ENCODE data around the gene CTNNA2.

Gene CTNNA2

DNA sequence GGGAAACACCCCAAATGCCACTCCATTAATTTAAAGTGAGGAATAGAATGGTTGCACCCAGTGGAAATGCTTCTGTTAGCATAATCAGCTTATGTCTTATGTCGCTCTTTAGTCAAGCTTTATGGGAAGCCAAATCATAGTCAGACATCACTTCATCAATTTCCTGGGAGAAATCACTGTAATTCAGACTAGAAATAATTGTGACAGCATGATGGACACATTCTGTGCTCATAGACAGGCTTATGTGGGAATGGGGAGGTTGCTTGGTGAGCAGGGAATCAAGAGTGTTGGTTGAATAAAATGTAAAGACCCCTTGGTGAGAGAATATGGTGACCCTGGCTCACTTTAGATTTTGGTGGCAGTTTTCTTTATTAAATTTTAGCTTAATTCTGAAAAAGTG is 174.0 kb downstream of the CTNNA2 start:
- H3K27ac Mint-ChIP-seq, result no peak overlapping the region
- no peaks in the 10 kb centered on the region for H3K36me3 Mint-ChIP-seq (ENCODE audit: low read depth)
- H3K4me1 Mint-ChIP-seq, result no peaks in the 10 kb centered on the region
- no peaks in the 10 kb centered on the region for H3K27me3 Mint-ChIP-seq (ENCODE audit: low read depth)
- H3K4me3 Mint-ChIP-seq, result no peak overlapping the region
- TF ChIP-seq, protein P1, sequence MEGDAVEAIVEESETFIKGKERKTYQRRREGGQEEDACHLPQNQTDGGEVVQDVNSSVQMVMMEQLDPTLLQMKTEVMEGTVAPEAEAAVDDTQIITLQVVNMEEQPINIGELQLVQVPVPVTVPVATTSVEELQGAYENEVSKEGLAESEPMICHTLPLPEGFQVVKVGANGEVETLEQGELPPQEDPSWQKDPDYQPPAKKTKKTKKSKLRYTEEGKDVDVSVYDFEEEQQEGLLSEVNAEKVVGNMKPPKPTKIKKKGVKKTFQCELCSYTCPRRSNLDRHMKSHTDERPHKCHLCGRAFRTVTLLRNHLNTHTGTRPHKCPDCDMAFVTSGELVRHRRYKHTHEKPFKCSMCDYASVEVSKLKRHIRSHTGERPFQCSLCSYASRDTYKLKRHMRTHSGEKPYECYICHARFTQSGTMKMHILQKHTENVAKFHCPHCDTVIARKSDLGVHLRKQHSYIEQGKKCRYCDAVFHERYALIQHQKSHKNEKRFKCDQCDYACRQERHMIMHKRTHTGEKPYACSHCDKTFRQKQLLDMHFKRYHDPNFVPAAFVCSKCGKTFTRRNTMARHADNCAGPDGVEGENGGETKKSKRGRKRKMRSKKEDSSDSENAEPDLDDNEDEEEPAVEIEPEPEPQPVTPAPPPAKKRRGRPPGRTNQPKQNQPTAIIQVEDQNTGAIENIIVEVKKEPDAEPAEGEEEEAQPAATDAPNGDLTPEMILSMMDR (IDR thresholded peaks at IDR 0.05; ENCODE audit: unreplicated experiment in 3 of 3), result no peak
- H3K9me3 Mint-ChIP-seq, result peaks cover 8% of the 10 kb centered on the region

DNA sequence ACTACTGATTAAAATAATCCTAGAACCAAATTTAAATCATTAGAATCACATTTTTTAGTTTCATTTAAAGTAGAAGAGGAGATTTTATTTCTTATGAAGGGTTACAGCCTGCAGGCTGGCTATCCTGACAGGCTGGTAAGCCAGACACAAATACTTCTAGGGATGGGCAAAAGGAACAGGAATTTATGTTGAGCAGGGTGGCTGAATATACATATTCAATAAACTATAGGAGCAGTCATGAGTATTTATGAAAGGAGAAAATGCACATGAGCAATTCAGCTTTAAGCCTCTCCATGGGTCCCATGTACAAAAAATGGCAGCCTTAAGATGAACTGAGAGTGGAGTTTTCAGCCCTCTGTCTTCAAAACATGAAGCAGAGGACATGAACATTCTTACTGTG is 182.4 kb downstream of the CTNNA2 start:
- no peaks in the 10 kb centered on the region for H3K27me3 Mint-ChIP-seq (ENCODE audit: low read depth)
- H3K27ac Mint-ChIP-seq, result no peak overlapping the region
- TF ChIP-seq, protein P1 (IDR thresholded peaks at IDR 0.05; ENCODE audit: unreplicated experiment in 3 of 3), result no peak
- H3K4me1 Mint-ChIP-seq, result no peaks in the 10 kb centered on the region
- H3K36me3 Mint-ChIP-seq (ENCODE audit: low read depth), result no peaks in the 10 kb centered on the region
- H3K9me3 Mint-ChIP-seq, result peaks cover 7% of the 10 kb centered on the region
- H3K4me3 Mint-ChIP-seq, result no peak overlapping the region

DNA sequence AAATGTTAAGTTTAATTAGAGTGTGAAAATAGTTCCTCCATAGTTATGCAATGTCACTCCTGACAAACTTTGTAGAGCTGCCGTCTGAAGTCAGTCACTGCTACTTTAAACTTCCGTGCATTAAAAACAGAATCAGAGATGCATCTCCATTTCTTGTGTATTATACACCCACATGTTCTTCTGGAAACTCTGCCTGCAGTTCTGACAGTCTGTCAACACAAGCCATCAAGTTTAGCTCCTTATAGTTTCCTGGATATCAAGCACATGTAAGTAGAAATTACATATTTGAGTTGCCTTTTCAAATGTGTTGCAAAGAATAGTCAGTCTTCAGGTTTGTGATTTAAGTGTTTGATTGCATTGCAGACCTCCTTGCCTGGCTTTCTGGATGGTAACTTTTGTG is 184.3 kb downstream of the CTNNA2 start:
- Mint-ChIP-seq H3K27me3 (ENCODE audit: low read depth) (no peaks in the 10 kb centered on the region), H3K27ac (no peak overlapping the region), H3K9me3 (peaks cover under 1% of the 10 kb centered on the region), H3K4me3 (no peak overlapping the region), H3K4me1 (no peaks in the 10 kb centered on the region), H3K36me3 (ENCODE audit: low read depth) (no peaks in the 10 kb centered on the region)
- TF ChIP-seq, protein P1 (IDR thresholded peaks at IDR 0.05; ENCODE audit: unreplicated experiment in 3 of 3), result no peak

DNA sequence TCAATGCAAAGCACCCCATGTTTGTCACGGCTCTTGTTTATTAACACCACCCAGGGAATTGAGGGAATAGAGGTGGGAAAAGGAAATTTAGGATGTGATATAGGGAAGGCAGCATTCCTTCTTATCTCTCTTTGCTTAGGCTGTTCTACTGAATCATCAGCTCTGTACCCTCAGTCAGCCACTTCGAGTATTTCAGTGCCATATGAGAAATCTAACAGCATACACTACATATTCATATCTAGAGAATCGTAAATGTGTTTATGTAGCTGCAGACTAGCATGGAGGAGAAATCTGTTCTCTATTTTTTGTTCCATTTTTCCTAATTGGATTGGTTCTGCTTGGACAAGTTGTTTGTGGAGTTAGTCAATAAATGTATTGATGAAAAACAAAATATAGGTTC is 187.8 kb downstream of the CTNNA2 start:
- Mint-ChIP-seq H3K4me1 (no peaks in the 10 kb centered on the region), H3K27me3 (ENCODE audit: low read depth) (no peaks in the 10 kb centered on the region), H3K9me3 (no peaks in the 10 kb centered on the region), H3K36me3 (ENCODE audit: low read depth) (no peaks in the 10 kb centered on the region), H3K4me3 (no peak overlapping the region), H3K27ac (no peak overlapping the region)
- TF ChIP-seq, protein P1 (IDR thresholded peaks at IDR 0.05; ENCODE audit: unreplicated experiment in 3 of 3), result no peak

DNA sequence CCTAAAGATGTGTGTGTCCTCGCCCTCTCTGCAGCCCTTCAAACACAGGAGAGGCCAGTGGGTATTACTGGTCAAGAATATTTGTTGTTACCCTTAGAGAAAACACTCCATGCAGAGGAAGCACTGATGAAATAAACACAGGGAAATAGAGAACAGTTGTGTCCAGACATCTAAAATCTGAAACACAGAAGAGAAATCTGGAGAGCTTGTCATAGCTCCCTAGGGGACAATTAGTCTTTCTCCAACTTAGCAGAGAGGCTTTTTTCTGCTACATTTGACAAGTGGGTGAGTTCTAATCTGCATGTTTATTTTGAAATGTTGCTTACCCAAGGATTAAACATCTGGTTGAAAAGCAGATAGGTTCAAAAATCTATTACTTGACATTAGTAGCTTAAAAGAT is 190.1 kb downstream of the CTNNA2 start:
- H3K4me1 Mint-ChIP-seq, result no peaks in the 10 kb centered on the region
- TF ChIP-seq, protein P1 (IDR thresholded peaks at IDR 0.05; ENCODE audit: unreplicated experiment in 3 of 3), result no peak
- H3K27ac Mint-ChIP-seq, result no peak overlapping the region
- no peaks in the 10 kb centered on the region for H3K36me3 Mint-ChIP-seq (ENCODE audit: low read depth)
- H3K9me3 Mint-ChIP-seq, result no peaks in the 10 kb centered on the region
- H3K4me3 Mint-ChIP-seq, result no peak overlapping the region
- H3K27me3 Mint-ChIP-seq (ENCODE audit: low read depth), result no peaks in the 10 kb centered on the region

DNA sequence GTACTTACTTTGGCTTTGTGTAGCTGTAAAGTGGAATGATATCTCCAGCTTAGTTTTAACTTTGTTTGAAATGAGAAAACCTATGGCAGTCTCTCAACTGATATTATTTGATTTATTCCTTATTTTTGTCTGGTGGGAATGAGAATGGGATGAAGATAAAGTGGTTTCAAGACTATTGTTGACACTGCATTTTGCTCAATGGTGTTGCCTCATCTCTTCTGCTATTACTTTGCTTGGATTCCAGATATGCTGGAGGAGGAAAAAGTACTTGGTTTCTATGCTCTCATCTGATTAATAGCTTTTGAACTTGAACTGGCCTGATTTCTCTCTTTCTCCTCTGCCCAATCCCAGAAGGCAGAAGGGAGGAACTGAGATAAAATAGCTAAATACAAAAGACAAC is 198.2 kb downstream of the CTNNA2 start:
- no peaks in the 10 kb centered on the region for H3K9me3 Mint-ChIP-seq
- TF ChIP-seq, protein P1 (IDR thresholded peaks at IDR 0.05; ENCODE audit: unreplicated experiment in 3 of 3), result no peak
- H3K36me3 Mint-ChIP-seq (ENCODE audit: low read depth), result no peaks in the 10 kb centered on the region
- no peaks in the 10 kb centered on the region for H3K27me3 Mint-ChIP-seq (ENCODE audit: low read depth)
- H3K4me1 Mint-ChIP-seq, result peaks cover 6% of the 10 kb centered on the region
- H3K27ac Mint-ChIP-seq, result no peak overlapping the region
- no peak overlapping the region for H3K4me3 Mint-ChIP-seq

All from nephron (organoid).